ENCODE results near the gene ADAM19.

DNA sequence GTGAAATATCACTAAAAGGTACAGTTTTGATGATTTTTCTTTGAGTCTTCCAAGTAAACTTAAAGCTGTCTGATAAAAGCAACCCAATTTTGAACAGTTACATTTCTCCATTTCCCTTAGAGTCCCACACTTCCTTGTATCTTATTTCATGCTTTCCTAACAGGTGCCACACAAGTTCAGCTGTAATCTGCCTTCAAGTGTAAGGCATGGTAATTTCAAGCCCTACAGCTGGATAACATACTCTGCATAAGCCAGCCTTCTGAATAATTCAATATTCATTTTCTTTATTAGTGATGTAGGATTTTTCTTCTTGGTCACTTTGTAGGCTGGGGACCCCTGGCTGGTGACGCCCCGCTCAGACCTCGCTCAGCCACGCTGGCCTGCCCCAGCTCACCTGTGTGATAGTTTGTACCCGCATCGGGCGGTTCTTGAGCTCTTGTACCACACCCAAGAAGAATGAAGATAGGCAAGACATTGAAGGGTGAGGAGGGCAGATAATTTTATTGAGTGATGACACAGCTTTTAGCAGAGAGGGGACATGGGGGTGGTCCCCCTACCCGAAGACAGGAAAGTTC, 42.7 kb upstream of the ADAM19 start:
- TF ChIP-seq, protein P1, sequence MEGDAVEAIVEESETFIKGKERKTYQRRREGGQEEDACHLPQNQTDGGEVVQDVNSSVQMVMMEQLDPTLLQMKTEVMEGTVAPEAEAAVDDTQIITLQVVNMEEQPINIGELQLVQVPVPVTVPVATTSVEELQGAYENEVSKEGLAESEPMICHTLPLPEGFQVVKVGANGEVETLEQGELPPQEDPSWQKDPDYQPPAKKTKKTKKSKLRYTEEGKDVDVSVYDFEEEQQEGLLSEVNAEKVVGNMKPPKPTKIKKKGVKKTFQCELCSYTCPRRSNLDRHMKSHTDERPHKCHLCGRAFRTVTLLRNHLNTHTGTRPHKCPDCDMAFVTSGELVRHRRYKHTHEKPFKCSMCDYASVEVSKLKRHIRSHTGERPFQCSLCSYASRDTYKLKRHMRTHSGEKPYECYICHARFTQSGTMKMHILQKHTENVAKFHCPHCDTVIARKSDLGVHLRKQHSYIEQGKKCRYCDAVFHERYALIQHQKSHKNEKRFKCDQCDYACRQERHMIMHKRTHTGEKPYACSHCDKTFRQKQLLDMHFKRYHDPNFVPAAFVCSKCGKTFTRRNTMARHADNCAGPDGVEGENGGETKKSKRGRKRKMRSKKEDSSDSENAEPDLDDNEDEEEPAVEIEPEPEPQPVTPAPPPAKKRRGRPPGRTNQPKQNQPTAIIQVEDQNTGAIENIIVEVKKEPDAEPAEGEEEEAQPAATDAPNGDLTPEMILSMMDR (IDR thresholded peaks at IDR 0.05), result no peak
- no peak for TF ChIP-seq POLR2AphosphoS5 (IDR thresholded peaks at IDR 0.05; ENCODE audit: low read depth, low read length)
- TF ChIP-seq RCOR1 (IDR thresholded peaks at IDR 0.05; ENCODE audit: low read length), result no peak
- TF ChIP-seq, protein P2, sequence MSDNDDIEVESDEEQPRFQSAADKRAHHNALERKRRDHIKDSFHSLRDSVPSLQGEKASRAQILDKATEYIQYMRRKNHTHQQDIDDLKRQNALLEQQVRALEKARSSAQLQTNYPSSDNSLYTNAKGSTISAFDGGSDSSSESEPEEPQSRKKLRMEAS (IDR thresholded peaks at IDR 0.05; ENCODE audit: low read depth), result no peak
- no peak for TF ChIP-seq ELF1 (IDR thresholded peaks at IDR 0.05)
- TF ChIP-seq SMC3 (IDR thresholded peaks at IDR 0.05; ENCODE audit: low read depth, low read length), result no peak
- TF ChIP-seq CHD2 (IDR thresholded peaks at IDR 0.05; ENCODE audit: low read length, partially characterized antibody), result no peak
- TF ChIP-seq, protein P3, sequence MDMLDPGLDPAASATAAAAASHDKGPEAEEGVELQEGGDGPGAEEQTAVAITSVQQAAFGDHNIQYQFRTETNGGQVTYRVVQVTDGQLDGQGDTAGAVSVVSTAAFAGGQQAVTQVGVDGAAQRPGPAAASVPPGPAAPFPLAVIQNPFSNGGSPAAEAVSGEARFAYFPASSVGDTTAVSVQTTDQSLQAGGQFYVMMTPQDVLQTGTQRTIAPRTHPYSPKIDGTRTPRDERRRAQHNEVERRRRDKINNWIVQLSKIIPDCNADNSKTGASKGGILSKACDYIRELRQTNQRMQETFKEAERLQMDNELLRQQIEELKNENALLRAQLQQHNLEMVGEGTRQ (IDR thresholded peaks at IDR 0.05; ENCODE audit: borderline replicate concordance, low read depth, low read length), result no peak

All from SK-N-SH (cell line).